Type B pancreatic cell (in vitro differentiated cells): Measurements from ENCODE around the gene HDAC10. TPM values are rescaled to one million over a fixed set of nuclear protein-coding genes. Genes with fewer than 3 reads are reported as not detected.

Source experiments
- DNase-seq: peaks from one replicate; pipeline ENCODE4 v3.0.0; 2021; ENCODE audit warnings: mixed read lengths; ENCODE audit not compliant: unreplicated experiment; ENCODE audit errors: extremely low spot score
- H3K27ac Mint-ChIP-seq: 2 replicates; pipeline ENCODE4 v1.8.0; 2021; ENCODE audit warnings: mild to moderate bottlenecking, mixed read lengths
- H3K27me3 Mint-ChIP-seq: 2 replicates; pipeline ENCODE4 v1.8.0; 2021; ENCODE audit warnings: mixed read lengths
- H3K36me3 Mint-ChIP-seq: 2 replicates; pipeline ENCODE4 v1.8.0; 2021; ENCODE audit warnings: mixed read lengths
- H3K4me1 Mint-ChIP-seq: one replicate; pipeline ENCODE4 v1.8.0; 2021; ENCODE audit warnings: mixed read lengths; ENCODE audit not compliant: unreplicated experiment
- H3K4me3 Mint-ChIP-seq: 2 replicates; pipeline ENCODE4 v1.8.0; 2021; ENCODE audit warnings: mild to moderate bottlenecking, mixed read lengths
- H3K9me3 Mint-ChIP-seq: 2 replicates; pipeline ENCODE4 v1.8.0; 2021; ENCODE audit warnings: mixed read lengths
- total RNA-seq: library from RNA; stranded (reverse); gene quantifications from 2 replicates; pipeline ENCODE4 v1.2.1, GENCODE V29; 2021; ENCODE audit warnings: low replicate concordance
- TF ChIP-seq, protein P1 (sequence below): fragments of 200-600 bp; sonication (generic); conservative IDR thresholded peaks from 2 replicates; pipeline ENCODE4 v1.5.0; 2021; ENCODE audit warnings: antibody characterized with exemption, mild to moderate bottlenecking

Gene HDAC10
- total RNA-seq, 1 donor from 2014 or later = 37.1 TPM

DNA sequence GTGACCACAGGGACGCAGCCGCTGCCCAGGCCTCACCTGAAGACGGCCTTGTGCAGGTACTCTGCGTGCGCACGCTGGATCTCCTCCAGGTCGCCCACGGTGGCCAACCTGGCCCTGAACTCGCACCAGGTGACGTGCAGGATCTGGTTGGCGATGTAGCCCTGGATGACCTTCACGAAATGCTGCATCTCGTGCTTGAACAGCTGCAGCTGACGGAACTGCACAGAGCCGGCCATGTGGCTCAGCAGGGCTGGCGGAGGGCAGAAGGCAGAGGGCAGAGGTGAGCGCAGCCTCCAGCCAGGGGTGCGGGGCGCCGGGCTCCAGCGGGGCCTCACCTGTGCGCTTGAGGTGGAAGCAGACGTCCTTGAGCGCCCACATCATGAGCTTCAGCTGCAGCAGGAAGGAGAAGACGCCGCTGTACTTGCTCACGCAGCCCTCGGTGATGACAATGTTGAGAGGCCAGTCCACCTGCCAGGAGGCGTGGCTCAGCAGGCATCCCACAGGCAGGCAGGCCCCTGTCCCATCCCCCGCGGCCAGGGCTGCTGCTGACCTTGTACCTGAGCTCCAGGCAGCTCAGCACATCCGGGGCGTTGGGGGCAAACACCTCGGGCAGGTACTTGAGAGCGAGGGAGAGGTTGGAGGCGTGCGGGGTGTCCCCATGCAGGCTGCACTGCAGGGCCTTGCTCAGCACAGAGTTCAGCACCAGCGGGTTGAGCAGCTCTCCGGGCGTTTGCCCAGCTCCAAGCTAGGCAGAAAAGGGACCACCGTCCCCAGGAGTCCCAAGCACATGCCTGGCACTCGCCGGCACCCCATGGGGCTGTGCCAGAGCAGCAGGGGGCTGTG, 32.7 kb downstream of the HDAC10 start:
- no peak for DNase-seq
- Mint-ChIP-seq H3K27me3 (no peaks in the 10 kb centered on the region), H3K27ac (no peak overlapping the region), H3K9me3 (no peaks in the 10 kb centered on the region), H3K36me3 (peaks cover 7% of the 10 kb centered on the region), H3K4me1 (no peaks in the 10 kb centered on the region), H3K4me3 (no peak overlapping the region)
- TF ChIP-seq, protein P1, sequence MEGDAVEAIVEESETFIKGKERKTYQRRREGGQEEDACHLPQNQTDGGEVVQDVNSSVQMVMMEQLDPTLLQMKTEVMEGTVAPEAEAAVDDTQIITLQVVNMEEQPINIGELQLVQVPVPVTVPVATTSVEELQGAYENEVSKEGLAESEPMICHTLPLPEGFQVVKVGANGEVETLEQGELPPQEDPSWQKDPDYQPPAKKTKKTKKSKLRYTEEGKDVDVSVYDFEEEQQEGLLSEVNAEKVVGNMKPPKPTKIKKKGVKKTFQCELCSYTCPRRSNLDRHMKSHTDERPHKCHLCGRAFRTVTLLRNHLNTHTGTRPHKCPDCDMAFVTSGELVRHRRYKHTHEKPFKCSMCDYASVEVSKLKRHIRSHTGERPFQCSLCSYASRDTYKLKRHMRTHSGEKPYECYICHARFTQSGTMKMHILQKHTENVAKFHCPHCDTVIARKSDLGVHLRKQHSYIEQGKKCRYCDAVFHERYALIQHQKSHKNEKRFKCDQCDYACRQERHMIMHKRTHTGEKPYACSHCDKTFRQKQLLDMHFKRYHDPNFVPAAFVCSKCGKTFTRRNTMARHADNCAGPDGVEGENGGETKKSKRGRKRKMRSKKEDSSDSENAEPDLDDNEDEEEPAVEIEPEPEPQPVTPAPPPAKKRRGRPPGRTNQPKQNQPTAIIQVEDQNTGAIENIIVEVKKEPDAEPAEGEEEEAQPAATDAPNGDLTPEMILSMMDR = no peak

DNA sequence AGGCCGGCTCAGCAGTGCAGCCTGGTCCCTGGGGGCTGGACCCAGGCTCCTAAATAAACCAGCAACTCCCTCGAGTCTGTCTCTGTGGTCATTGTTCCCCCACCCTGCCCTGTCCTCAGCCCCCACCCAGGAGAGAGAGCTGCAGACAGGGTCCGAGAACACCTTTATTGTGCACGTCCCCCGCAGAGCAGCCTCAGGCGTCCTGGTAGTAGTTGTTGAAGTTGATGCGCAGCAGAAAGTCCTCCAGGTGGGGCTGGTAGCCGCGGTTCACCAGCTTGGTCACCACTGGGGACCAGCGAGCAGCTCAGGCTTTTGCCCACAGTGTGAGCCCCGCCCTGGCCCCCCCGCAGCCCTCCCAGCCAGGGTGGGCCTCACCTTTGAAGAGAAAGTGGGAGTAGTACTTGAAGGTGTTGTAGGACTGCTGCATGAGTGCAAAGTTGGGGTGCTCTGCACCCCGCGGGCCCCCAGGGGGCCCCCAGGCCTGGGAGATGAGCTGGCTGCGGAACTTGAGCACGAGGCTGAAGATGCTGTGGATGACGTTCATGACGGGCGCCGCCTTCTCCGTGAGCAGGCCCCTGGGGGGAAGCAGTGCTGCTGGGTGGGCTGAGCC, 33.4 kb downstream of the HDAC10 start:
- no peak overlapping the region for H3K4me3 Mint-ChIP-seq
- no peaks in the 10 kb centered on the region for H3K27me3 Mint-ChIP-seq
- TF ChIP-seq, protein P1 = no peak
- no peaks in the 10 kb centered on the region for H3K4me1 Mint-ChIP-seq
- no peaks in the 10 kb centered on the region for H3K9me3 Mint-ChIP-seq
- DNase-seq = no peak
- no peak overlapping the region for H3K27ac Mint-ChIP-seq
- peaks cover 14% of the 10 kb centered on the region for H3K36me3 Mint-ChIP-seq

DNA sequence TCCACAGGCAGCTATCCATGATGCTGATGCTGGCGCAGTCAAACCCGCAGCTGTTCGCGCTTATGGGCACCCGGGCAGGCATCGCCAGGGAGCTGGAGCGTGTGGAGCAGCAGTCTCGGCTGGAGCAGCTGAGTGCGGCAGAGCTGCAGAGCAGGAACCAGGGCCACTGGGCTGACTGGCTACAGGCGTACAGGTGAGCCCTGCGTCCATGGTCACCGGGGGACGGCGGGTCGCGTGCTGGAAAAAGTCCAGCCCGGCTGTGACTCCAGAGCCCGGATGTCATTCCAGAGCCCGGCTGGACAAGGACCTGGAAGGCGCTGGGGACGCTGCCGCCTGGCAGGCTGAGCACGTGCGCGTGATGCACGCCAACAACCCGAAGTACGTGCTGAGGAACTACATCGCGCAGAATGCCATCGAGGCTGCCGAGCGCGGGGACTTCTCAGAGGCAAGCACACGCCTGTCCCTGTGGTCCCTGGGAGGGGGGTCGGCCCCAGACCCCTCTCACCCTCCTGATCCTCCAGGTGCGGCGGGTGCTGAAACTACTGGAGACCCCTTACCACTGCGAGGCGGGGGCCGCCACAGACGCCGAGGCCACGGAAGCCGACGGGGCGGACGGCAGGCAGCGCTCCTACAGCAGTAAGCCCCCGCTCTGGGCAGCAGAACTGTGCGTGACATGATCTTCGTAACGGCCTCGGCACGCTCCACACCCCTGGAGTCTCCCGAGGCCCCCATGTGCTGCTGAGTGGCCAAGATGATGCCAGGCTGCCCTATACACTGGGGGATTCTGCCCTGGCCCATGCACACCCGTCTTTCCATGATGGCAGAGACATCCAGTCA, 34.2 kb downstream of the HDAC10 start:
- H3K4me1 Mint-ChIP-seq = no peaks in the 10 kb centered on the region
- no peaks in the 10 kb centered on the region for H3K9me3 Mint-ChIP-seq
- no peak overlapping the region for H3K4me3 Mint-ChIP-seq
- H3K36me3 Mint-ChIP-seq = peaks cover 18% of the 10 kb centered on the region
- TF ChIP-seq, protein P1 = no peak
- no peak for DNase-seq
- no peaks in the 10 kb centered on the region for H3K27me3 Mint-ChIP-seq
- H3K27ac Mint-ChIP-seq = no peak overlapping the region

DNA sequence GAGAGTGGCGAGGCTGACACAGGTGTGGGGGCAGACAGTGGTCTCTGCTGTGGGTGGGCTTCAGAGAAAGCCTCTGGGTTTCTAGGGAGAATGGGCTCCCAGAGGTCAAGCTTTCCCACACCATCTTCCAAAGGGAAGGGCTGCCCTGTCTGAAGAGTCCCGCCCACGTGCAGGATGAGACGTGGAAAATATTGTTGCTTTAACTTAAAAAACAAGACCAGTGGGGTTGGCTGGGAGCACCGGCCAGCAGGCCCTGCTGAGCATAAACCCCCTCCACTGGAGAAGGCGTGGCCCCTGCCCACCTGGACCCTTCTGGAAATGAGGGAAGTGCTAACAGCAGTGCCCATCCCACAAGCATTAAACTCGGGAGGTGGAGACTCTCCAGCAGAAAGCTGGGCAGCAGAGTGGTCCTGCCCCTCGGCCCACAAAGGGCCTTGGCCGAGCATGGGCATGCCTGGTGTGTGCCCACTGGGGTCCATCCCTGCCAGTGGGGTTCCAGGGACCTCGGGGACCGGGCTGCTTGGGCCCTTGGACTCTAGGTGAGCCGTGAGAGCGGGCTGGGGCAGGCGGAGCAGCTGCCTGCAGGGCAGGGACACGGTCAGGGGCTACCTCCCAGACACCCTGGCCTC, 34.9 kb downstream of the HDAC10 start:
- DNase-seq = no peak
- peaks cover 18% of the 10 kb centered on the region for H3K36me3 Mint-ChIP-seq
- H3K27me3 Mint-ChIP-seq = no peaks in the 10 kb centered on the region
- H3K9me3 Mint-ChIP-seq = no peaks in the 10 kb centered on the region
- TF ChIP-seq, protein P1 = no peak
- H3K4me3 Mint-ChIP-seq = no peak overlapping the region
- H3K4me1 Mint-ChIP-seq = no peaks in the 10 kb centered on the region
- H3K27ac Mint-ChIP-seq = no peak overlapping the region

DNA sequence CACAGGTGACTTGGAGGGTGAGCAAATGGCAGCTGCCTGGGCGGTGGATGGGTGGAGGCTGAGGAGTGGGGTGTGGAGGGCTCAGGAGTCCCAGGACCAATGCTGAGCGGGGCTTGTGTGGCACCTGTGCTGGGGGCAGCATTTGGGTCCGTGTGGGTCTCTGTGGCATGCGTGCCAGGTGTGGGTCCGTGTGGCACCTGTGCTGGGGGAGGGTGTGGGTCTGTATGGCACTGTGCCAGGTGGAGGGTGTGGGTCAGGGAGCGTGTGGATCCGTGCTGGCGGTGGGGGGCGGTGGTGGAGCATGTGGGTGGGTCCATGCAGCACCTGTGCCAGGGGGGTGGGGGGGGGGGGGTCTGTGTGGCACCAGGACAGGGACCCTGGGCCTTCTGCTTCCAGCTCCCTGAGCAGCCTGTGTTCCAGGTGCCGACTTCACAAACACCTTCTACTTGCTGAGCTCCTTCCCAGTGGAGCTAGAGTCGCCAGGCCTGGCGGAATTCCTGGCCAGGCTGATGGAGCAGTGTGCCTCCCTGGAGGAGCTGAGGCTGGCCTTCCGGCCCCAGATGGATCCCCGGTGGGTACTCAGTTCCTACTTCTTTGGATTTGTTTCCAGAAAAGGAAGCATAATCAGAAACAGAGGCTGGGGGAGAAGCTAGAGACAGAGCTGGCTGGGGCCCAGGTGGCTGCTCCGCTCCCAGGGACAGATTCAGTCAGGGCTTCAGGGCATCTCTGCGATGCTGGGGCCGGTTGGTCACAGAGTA, 35.6 kb downstream of the HDAC10 start:
- H3K27me3 Mint-ChIP-seq = no peaks in the 10 kb centered on the region
- H3K36me3 Mint-ChIP-seq = peaks cover 18% of the 10 kb centered on the region
- no peak overlapping the region for H3K27ac Mint-ChIP-seq

More for the DNA sequence above, 35.6 kb downstream of the HDAC10 start:
- H3K4me1 Mint-ChIP-seq = no peaks in the 10 kb centered on the region
- no peak overlapping the region for H3K4me3 Mint-ChIP-seq
- DNase-seq = no peak
- TF ChIP-seq, protein P1 = no peak
- H3K9me3 Mint-ChIP-seq = no peaks in the 10 kb centered on the region
